Measurements from ENCODE around the gene PRPF19. TPM values are rescaled to one million over a fixed set of nuclear protein-coding genes. Genes with fewer than 3 reads are reported as not detected.

The PRPF19 gene
- total RNA-seq, 1 donor from 2014 or later, result 96.3 TPM

Other genes starting within 250 kb of the PRPF19 start
- not detected in 3 replicates for gene MS4A8, start 207.0 kb downstream of the PRPF19 start, total RNA-seq
- not detected in 3 replicates for gene MS4A18, start 181.9 kb downstream of the PRPF19 start, total RNA-seq
- 0.13 to 0.42 TPM (median 0.18 TPM) in 3 replicates for gene MS4A15, start 149.7 kb downstream of the PRPF19 start, total RNA-seq
- not detected in 3 replicates for gene MS4A10, start 121.3 kb downstream of the PRPF19 start, total RNA-seq
- 22.5 to 23.2 TPM (median 22.6 TPM) in 3 replicates for gene CCDC86, start 64.5 kb downstream of the PRPF19 start, total RNA-seq
- 0.60 to 0.75 TPM (median 0.71 TPM) in 3 replicates for gene PTGDR2, start 50.6 kb downstream of the PRPF19 start, total RNA-seq
- 0.16 to 0.31 TPM in 2 of 3 replicates, not detected in the other for gene ZP1, start 39.0 kb downstream of the PRPF19 start, total RNA-seq
- gene TMEM109, start 7.6 kb upstream of the PRPF19 start, total RNA-seq, result 52.5 to 56.8 TPM (median 55.2 TPM) in 3 replicates
- gene TMEM132A, start 17.9 kb upstream of the PRPF19 start, total RNA-seq, result 182 to 197 TPM (median 193 TPM) in 3 replicates
- gene SLC15A3, start 45.6 kb upstream of the PRPF19 start, total RNA-seq, result 5.0 to 7.4 TPM (median 5.2 TPM) in 3 replicates
- gene CD6, start 65.1 kb upstream of the PRPF19 start, total RNA-seq, result 0.27 to 0.31 TPM in 2 of 3 replicates, not detected in the other
- gene CD5, start 195.9 kb upstream of the PRPF19 start, total RNA-seq, result not detected in 3 replicates

Measured in mesothelial cell of epicardium (in vitro differentiated cells).